ENCODE measurements around the gene FMO4. TPM values are rescaled to one million over a fixed set of nuclear protein-coding genes. Genes with fewer than 3 reads are reported as not detected.

The FMO4 gene
- total and polyA plus RNA-seq, 9 of the 15 experiments (the other 6 are each of a cell fraction or from before 2014, with no cell fraction given), result 0.25 to 1.1 (median 0.54) TPM; not detected in 2

DNA sequence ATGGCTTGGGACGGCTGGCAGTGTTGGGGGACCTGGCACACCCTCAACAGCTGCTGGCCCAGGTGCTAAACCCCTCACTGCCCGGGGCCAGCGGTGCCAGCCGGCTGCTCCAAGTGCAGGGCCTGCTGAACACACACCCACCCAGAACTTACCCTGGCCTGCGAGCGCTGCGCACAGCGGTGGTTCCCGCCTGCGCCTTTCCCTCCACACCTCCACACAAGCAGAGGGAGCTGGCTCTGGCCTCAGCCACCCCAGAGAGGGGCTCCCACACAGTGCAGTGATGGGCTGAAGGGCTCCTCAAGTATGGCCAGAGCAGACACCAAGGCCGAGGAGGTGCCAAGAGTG, 67.9 kb downstream of the FMO4 start:
- H3K79me2 ChIP-seq (ENCODE audit: control insufficient read depth, insufficient read depth, low read length), result no peaks in the 10 kb centered on the region
- ChIA-PET POLR2A (interaction anchor here (1.4 kb wide), 1 partner anchor 9 kb away, joined by 3 read pairs; no protein-coding TSS in a partner anchor), CTCF (ENCODE audit: low intra/inter-chr PET ratio) (no interaction called here)
- no peaks in the 10 kb centered on the region for H3K4me1 ChIP-seq (replicated peaks in 1 of 2; ENCODE audit: control insufficient read depth in 2 of 2, insufficient read depth in 2 of 2, low read length in 2 of 2)
- no peaks in the 10 kb centered on the region for H4K20me1 ChIP-seq (replicated peaks; ENCODE audit: control insufficient read depth, insufficient read depth, low read length)
- in situ Hi-C loops (cut with MboI) (no loop called here), intact Hi-C loops (cut with micrococcal nuclease) (no loop called here)
- no peak overlapping the region for H3K27ac ChIP-seq (ENCODE audit: extremely low read depth, low read depth, low read length)
- no peaks in the 10 kb centered on the region for H3K9me3 ChIP-seq (replicated peaks; ENCODE audit: control insufficient read depth, insufficient read depth, low read depth, low read length)
- no peak overlapping the region for H3K4me2 ChIP-seq (ENCODE audit: insufficient read depth, low read length)
- WGBS (ENCODE audit: insufficient coverage, low coverage, missing lambda C conversion rate), result 19% methylated on average over 8 of the region's 11 CpGs
- no peak for ATAC-seq
- H3K36me3 ChIP-seq (ENCODE audit: control insufficient read depth, insufficient read depth, low read length), result no peaks in the 10 kb centered on the region
- no peak for FAIRE-seq
- no peak for TF ChIP-seq MEF2D (tag; conservative IDR thresholded peaks at IDR 0.05; ENCODE audit: low read depth)
- TF ChIP-seq ZNF561 (CRISPR knock-in tag; conservative IDR thresholded peaks at IDR 0.05), result no peak
- TF ChIP-seq, protein P1, sequence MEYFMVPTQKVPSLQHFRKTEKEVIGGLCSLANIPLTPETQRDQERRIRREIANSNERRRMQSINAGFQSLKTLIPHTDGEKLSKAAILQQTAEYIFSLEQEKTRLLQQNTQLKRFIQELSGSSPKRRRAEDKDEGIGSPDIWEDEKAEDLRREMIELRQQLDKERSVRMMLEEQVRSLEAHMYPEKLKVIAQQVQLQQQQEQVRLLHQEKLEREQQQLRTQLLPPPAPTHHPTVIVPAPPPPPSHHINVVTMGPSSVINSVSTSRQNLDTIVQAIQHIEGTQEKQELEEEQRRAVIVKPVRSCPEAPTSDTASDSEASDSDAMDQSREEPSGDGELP (CRISPR knock-in tag; IDR thresholded peaks at IDR 0.05; ENCODE audit: borderline replicate concordance), result no peak
- TF ChIP-seq CBX1 (IDR thresholded peaks at IDR 0.05; ENCODE audit: low read depth), result no peak
- TF ChIP-seq FOXK2 (conservative IDR thresholded peaks at IDR 0.05 in 1 of 2, IDR thresholded peaks at IDR 0.05 in 1 of 2; ENCODE audit: low read depth in 2 of 2), result no peak
- TF ChIP-seq ZNF316 (IDR thresholded peaks at IDR 0.05), result no peak
- no peak for TF ChIP-seq JUND (IDR thresholded peaks at IDR 0.05; ENCODE audit: borderline replicate concordance, low read depth, low read length)
- no peak for TF ChIP-seq JUND (tag; IDR thresholded peaks at IDR 0.05; ENCODE audit: borderline replicate concordance, low read depth, low read length)
- TF ChIP-seq, protein P2, sequence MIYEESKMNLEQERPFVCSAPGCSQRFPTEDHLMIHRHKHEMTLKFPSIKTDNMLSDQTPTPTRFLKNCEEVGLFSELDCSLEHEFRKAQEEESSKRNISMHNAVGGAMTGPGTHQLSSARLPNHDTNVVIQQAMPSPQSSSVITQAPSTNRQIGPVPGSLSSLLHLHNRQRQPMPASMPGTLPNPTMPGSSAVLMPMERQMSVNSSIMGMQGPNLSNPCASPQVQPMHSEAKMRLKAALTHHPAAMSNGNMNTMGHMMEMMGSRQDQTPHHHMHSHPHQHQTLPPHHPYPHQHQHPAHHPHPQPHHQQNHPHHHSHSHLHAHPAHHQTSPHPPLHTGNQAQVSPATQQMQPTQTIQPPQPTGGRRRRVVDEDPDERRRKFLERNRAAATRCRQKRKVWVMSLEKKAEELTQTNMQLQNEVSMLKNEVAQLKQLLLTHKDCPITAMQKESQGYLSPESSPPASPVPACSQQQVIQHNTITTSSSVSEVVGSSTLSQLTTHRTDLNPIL (CRISPR knock-in tag; IDR thresholded peaks at IDR 0.05), result no peak
- TF ChIP-seq ELF4 (CRISPR knock-in tag; IDR thresholded peaks at IDR 0.05), result no peak
- no peak for TF ChIP-seq SMAD2 (IDR thresholded peaks at IDR 0.05; ENCODE audit: low read depth, low read length)
- no peak for TF ChIP-seq TOE1 (IDR thresholded peaks at IDR 0.05; ENCODE audit: borderline replicate concordance)
- TF ChIP-seq TOE1 (CRISPR knock-in tag; IDR thresholded peaks at IDR 0.05; ENCODE audit: borderline replicate concordance, low read depth), result no peak
- no peak for TF ChIP-seq C11orf30 (IDR thresholded peaks at IDR 0.05; ENCODE audit: low read depth)
- no peak for TF ChIP-seq HIVEP1 (CRISPR knock-in tag; IDR thresholded peaks at IDR 0.05)
- TF ChIP-seq NEUROD1 (IDR thresholded peaks at IDR 0.05; ENCODE audit: borderline replicate concordance, low read depth, low read length, partially characterized antibody), result no peak
- no TSS peak for BruUV-seq (replicated peaks)
- H3K4me3 ChIP-seq, result no peak overlapping the region
- H3K9me1 ChIP-seq (ENCODE audit: control insufficient read depth, insufficient read depth, low read length), result no peaks in the 10 kb centered on the region
- no peak overlapping the region; a peak in 1 of 4 replicates for H3K9ac ChIP-seq (ENCODE audit: insufficient read depth in 1 of 2, low read depth in 2 of 2, low read length in 2 of 2)
- H3K27me3 ChIP-seq (ENCODE audit: control insufficient read depth in 2 of 2, insufficient read depth in 2 of 2, low read length in 2 of 2), result 0 out of 5 replicates have a peak, but pooled peaks cover 0 to 4% of the 10 kb centered on the region in 2 experiments
- no peak overlapping the region for H2AFZ ChIP-seq (ENCODE audit: low read depth, low read length)
- no peak for DNase-seq (ENCODE audit: extremely low read depth in 1 of 4, low spot score in 3 of 4)
